ENCODE results near the gene ENOX1.

ENOX1 gene

DNA sequence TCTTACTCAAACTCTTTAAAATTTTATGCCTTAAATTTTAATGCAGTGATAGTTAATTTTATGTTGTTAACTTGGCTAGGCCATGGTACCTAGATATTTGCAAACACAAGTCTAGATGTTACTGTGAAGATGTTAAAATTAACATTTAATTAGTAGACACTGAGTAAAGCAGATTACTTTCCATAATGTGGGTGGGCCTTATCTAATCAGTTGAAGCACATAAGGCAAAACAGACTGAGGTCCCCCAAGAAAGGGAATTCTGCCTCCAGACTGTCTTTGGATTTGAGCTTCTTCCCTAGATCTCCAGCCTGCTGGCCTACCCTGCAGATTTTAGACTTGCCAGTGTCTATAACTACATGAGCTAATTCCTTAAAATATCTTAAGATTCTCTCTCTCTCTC, 294.0 kb downstream of the ENOX1 start:
- DNase-seq (ENCODE audit: extremely low read depth in 1 of 2, low read depth in 1 of 2) = no peak

GRCh38 chr13:43492311-43492710, 294.5 kb downstream of the ENOX1 start:
- DNase-seq (ENCODE audit: extremely low read depth in 1 of 2, low read depth in 1 of 2) = no peak

DNA sequence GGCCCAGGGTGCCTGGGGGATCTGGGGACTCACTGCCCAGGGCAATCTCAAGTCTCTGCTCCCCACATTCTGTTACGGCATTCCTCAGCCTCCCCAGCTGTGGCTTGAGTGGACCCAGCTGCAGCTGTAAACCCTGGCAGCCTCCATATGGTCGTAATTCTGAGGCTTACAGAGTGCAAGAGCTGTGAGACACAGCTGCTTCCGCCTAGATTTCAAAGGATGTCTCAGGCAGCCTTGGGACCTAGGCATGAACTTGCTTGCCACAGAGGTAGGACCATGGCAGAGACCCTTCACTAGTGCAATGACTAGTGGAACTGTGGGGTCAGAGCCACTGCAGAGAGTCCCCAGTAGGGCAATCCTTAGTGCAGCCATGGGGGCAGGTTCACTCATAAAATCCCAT, 297.5 kb downstream of the ENOX1 start:
- DNase-seq (ENCODE audit: extremely low read depth in 1 of 2, low read depth in 1 of 2) = no peak

DNA sequence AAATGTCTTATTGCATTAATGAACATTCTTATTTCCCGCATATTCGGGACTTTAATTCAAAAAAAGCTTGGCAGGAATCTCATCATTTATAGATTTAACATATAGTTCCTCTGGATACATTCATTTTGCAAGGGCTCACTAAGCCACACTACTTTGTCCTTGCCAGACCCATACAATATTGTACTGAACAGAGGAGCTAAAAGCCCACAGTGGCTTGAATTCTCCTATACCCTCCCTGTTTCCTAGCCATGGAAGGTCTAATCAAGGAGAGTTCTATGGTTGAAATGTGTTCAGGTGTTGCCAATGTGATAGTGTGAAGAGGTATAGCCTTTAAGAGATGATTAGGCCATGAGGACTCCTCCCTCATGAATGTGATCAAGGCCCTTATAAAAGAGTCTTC, 298.9 kb downstream of the ENOX1 start:
- DNase-seq (ENCODE audit: extremely low read depth in 1 of 2, low read depth in 1 of 2) = no peak

GRCh38 chr13:43487461-43487860, 299.3 kb downstream of the ENOX1 start:
- no peak for DNase-seq (ENCODE audit: extremely low read depth in 1 of 2, low read depth in 1 of 2)

GRCh38 chr13:43484432-43485225, 302.1 kb downstream of the ENOX1 start:
- DNase-seq (ENCODE audit: extremely low read depth in 1 of 2, low read depth in 1 of 2) = no peak

DNA sequence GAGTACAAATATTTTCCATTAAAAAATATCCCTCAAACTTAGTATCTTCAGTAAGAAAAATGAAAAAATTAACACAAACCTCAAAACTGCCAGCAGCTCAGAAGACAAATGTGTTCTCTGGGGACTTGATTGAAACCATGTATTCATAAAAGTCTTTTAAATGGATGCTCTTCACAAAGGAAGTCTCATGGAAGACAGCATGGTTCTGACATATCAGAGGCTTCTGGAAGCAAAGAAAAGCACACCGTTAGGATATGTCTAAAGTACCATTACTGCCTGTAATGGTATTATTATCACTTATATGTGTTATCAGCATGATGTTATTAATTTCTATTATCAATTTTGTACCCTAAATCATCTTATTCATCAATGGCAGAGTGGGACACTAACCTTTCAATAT, 302.8 kb downstream of the ENOX1 start:
- DNase-seq (ENCODE audit: extremely low read depth in 1 of 2, low read depth in 1 of 2) = no peak

GRCh38 chr13:43482641-43483040, 304.1 kb downstream of the ENOX1 start:
- no peak for DNase-seq (ENCODE audit: extremely low read depth in 1 of 2, low read depth in 1 of 2)

GRCh38 chr13:43482026-43482425, 304.7 kb downstream of the ENOX1 start:
- DNase-seq (ENCODE audit: extremely low read depth in 1 of 2, low read depth in 1 of 2) = no peak

GRCh38 chr13:43478902-43479301, 307.9 kb downstream of the ENOX1 start:
- no peak for DNase-seq (ENCODE audit: extremely low read depth in 1 of 2, low read depth in 1 of 2)

DNA sequence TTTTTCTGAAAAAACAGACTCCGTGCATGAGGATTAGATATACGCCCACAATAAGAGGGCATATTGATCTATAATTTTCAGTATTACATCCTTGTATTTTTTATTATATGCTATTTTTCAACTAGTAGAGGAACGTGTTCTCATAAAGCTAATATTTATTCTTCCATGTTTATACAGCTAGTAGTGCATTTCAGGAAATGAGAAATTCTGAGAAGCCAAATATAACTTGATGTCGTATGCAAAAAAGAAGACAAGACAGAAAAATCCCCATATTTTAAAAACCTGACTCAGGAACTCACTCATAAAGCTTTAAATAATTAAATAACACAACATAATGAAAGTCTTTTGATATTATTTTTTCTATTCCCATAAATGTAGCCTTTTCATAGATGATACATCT, 308.6 kb downstream of the ENOX1 start:
- no peak for DNase-seq (ENCODE audit: extremely low read depth in 1 of 2, low read depth in 1 of 2)

DNA sequence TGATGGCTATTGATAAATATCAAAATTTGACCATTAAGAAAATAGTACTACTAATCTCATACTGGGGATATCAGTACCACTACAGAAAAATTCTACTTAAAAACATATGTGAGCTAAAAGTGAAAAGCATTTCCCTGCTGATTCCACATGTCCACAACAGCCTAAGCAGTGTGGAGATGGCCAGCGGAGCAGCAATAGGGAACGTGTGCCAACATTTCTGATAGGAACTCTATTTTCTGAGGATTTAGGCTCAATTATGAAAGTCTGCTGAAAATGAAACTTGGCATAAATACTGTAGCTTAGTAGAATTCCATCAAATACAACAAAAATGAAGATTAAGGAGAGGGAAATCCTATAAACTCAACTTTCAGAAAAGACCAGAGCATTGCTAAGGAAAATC, 311.6 kb downstream of the ENOX1 start:
- DNase-seq (ENCODE audit: extremely low read depth in 1 of 2, low read depth in 1 of 2) = no peak

- no peak for DNase-seq (ENCODE audit: extremely low read depth in 1 of 2, low read depth in 1 of 2)
Measured at GRCh38 chr13:43473437-43473836, 313.3 kb downstream of the ENOX1 start.

- DNase-seq (ENCODE audit: extremely low read depth in 1 of 2, low read depth in 1 of 2) = no peak
Measured at GRCh38 chr13:43472980-43473379, 313.8 kb downstream of the ENOX1 start.

DNA sequence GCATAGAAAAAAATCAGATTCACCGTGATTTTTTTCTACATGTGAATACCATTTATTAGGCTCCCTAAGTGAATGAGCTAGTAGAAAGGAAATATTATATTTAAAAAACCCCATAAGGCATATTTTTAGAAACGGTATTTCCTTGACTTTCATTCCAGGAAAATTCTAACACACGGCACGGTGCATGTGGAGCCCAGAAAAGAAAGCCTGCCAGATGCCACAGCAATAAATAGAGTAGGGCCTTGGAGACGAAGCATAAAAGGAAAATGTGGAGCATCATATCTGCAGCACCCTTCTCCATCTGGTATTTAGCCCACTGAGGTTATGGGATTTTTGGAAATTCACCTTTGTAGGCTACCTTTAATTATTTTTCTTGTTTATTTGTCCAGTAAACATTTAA, 314.4 kb downstream of the ENOX1 start:
- DNase-seq (ENCODE audit: extremely low read depth in 1 of 2, low read depth in 1 of 2) = no peak

GRCh38 chr13:43470610-43471009, 316.2 kb downstream of the ENOX1 start:
- DNase-seq (ENCODE audit: extremely low read depth in 1 of 2, low read depth in 1 of 2) = no peak

DNA sequence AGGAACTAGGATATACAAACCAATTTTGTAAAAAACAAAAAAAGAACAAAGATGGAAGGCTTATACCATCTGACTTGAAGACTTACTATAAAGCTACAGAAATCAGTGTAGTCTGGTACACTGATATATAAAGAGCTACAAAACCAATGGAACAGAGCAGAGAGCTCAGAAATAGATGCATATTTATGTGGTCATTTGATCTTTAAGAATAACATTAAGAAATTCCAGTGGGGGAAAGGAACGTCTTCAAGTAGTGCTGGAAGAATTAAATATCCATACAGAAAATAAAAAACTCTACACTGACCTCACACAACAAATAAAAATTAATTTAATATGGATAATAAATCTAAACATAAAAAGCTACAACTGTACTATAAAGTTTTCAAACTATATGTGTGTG, 317.0 kb downstream of the ENOX1 start:
- no peak for DNase-seq (ENCODE audit: extremely low read depth in 1 of 2, low read depth in 1 of 2)

- no peak for DNase-seq (ENCODE audit: extremely low read depth in 1 of 2, low read depth in 1 of 2)
Measured at GRCh38 chr13:43464578-43465264, 322.1 kb downstream of the ENOX1 start.

DNA sequence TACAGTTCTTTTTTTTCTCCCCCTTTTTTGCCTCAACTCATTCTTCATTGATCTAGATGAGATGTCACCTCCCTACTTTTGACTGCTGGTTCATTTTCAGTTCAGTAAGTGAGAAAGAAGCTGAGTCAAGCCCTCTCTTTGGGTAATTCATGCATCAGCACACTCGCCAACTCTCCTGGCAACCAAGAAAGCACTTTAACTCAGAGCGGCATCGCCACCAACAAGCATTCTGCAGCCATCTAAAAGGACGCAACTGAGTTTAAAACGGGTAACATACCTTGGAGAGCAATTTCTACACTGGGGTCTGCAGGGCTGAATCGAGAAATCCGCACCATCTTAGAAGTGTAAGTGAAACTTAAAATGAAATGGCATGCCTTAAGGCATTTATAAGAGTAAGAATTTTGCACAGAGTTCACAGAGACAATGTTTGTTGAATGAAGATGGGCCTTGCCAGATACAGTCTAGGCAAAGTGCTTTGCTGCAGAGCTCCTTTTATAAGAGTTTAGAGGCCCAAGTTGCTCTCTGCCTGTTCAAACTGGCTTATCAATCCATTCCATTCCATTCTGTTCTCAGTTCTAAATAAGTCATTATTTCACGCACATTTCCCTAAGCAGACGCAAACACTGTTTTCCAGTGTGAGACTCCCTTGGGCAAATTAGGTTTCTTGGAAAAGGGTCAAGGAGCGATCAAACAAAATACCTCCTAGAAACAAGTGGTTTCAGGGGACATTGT, 338.0 kb downstream of the ENOX1 start:
- no peak for DNase-seq (ENCODE audit: extremely low read depth in 1 of 2, low read depth in 1 of 2)

DNA sequence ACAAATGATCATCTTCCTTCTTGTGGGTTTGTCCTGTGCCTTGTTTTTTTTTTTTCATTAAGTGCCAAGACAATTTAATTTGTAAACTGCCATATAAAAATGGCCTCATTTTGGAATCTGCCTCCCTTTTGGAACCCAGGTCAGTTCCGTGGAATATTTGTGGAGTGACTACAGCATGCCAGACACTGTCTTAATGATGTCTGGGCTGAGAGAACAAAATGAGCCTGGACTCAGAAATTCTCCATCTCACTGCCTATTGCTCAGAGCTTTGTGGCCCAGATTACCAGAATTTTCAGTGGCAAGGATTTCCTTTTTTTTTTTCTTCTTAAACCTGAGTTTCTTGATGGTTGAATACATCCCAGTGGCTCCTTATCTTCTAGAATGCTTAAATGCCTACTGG, 340.6 kb downstream of the ENOX1 start:
- no peak for DNase-seq (ENCODE audit: extremely low read depth in 1 of 2, low read depth in 1 of 2)

GRCh38 chr13:43445668-43446067, 341.1 kb downstream of the ENOX1 start:
- no peak for DNase-seq (ENCODE audit: extremely low read depth in 1 of 2, low read depth in 1 of 2)

- DNase-seq (ENCODE audit: extremely low read depth in 1 of 2, low read depth in 1 of 2) = no peak
Measured at GRCh38 chr13:43444081-43444480, 342.7 kb downstream of the ENOX1 start.

Data from stimulated activated CD8-positive, alpha-beta memory T cell treated with anti-CD3 and anti-CD28 coated beads, Interleukin-7, amount 100 ng/mL, for 48 hours (primary cell).